T-cell (primary cell): ENCODE measurements around the gene SLC22A17. TPM values are rescaled to one million over a fixed set of nuclear protein-coding genes. Genes with fewer than 3 reads are reported as not detected.

Source experiments
- ATAC-seq, 4 experiments: fragments of 200-7000 bp in 3 of 4; fragments of 150-1000 bp in 1 of 4; cut with Tn5 transposase; replicated peaks in 1 of 4; 1 replicate in 3 of 4; 2 replicates in 1 of 4; pipeline ENCODE4 v1.10.0; 2021; ENCODE audit warnings: moderate library complexity in 3 of 4, mild to moderate bottlenecking in 2 of 4, moderate number of reproducible peaks in 1 of 4
- CTCF ChIA-PET, 2 donors: fragments of 300-600 bp; sonication (Branson Sonifier 250); formaldehyde crosslinking; loops; one replicate each; lab custom pipeline; 2022; ENCODE audit warnings: antibody characterized with exemption in 2 of 2; lab: Charles Lee
- POLR2A ChIA-PET, 2 donors: fragments of 300-600 bp; sonication (Branson Sonifier 250); formaldehyde crosslinking; loops; one replicate each; lab custom pipeline; 2022; ENCODE audit warnings: antibody characterized with exemption in 2 of 2; lab: Charles Lee
- DNase-seq, 35 experiments: peaks; one replicate each; pipeline versions ENCODE4 v3.0.0 to v3.0.0-alpha.2; 2013 to 2023
- H3K27ac ChIP-seq: one replicate; pipeline ENCODE4 v1.5.1; 2013; ENCODE audit warnings: low read length
- H3K27me3 ChIP-seq, 2 experiments: replicated peaks in 1 of 2; 1 replicate in 1 of 2; 2 replicates in 1 of 2; pipeline versions ENCODE4 v1.6.1 to v1.7.0; 2013; ENCODE audit warnings: low read length in 1 of 2, mixed read lengths in 1 of 2; ENCODE audit not compliant: control insufficient read depth in 2 of 2, insufficient read depth in 2 of 2; ENCODE audit errors: extremely low read depth in 1 of 2
- H3K36me3 ChIP-seq, 2 donors: 1 replicate in 1 of 2; 2 replicates in 1 of 2; pipeline versions ENCODE4 v1.6.1 to v1.7.0; 2013; ENCODE audit warnings: low read length in 1 of 2; ENCODE audit not compliant: control insufficient read depth in 2 of 2, insufficient read depth in 1 of 2; ENCODE audit errors: extremely low read depth in 1 of 2
- H3K4me1 ChIP-seq, 2 experiments: 1 replicate in 1 of 2; 2 replicates in 1 of 2; pipeline versions ENCODE4 v1.6.1 to v1.7.0; 2013; ENCODE audit warnings: low read length in 2 of 2, mixed read lengths in 1 of 2; ENCODE audit not compliant: insufficient read depth in 2 of 2, control insufficient read depth in 1 of 2; ENCODE audit errors: extremely low read depth in 1 of 2
- H3K4me3 ChIP-seq, 2 donors: 1 replicate in 1 of 2; 2 replicates in 1 of 2; pipeline versions ENCODE4 v1.5.1 to v1.7.0; 2013; ENCODE audit warnings: mild to moderate bottlenecking in 2 of 2, low read length in 1 of 2, moderate library complexity in 1 of 2; ENCODE audit not compliant: control insufficient read depth in 1 of 2; ENCODE audit errors: extremely low read depth in 1 of 2
- H3K9me3 ChIP-seq: 2 replicates; pipeline ENCODE4 v1.7.0; 2013
- H3K27ac Mint-ChIP-seq, 2 donors: one replicate each; pipeline ENCODE4 v1.8.0; 2020 to 2021; ENCODE audit warnings: mild to moderate bottlenecking in 2 of 2, mixed read lengths in 2 of 2
- H3K27me3 Mint-ChIP-seq, 2 donors: one replicate each; pipeline ENCODE4 v1.8.0; 2021 to 2022; ENCODE audit warnings: mixed read lengths in 2 of 2
- H3K36me3 Mint-ChIP-seq: one replicate; pipeline ENCODE4 v1.8.0; 2021; ENCODE audit warnings: mixed read lengths
- H3K4me1 Mint-ChIP-seq, 3 donors: one replicate each; pipeline ENCODE4 v1.8.0; 2020 to 2022; ENCODE audit warnings: mixed read lengths in 3 of 3, mild to moderate bottlenecking in 1 of 3
- H3K4me3 Mint-ChIP-seq, 3 donors: one replicate each; pipeline ENCODE4 v1.8.0; 2020 to 2022; ENCODE audit warnings: mild to moderate bottlenecking in 3 of 3, mixed read lengths in 3 of 3, moderate library complexity in 3 of 3
- H3K9me3 Mint-ChIP-seq, 3 donors: one replicate each; pipeline ENCODE4 v1.8.0; 2020 to 2022; ENCODE audit warnings: mixed read lengths in 3 of 3
- WGBS: methylation state at CpG from one replicate; pipeline ENCODE4 v1.1.5; 2013; ENCODE audit warnings: missing lambda C conversion rate; ENCODE audit not compliant: insufficient coverage; 5-methylcytosine and 5-hydroxymethylcytosine counted together
- total RNA-seq, 35 experiments: library from RNA in 6 of 35; stranded (reverse) in 6 of 35; fragments of 120-200 nt in 1 of 35; gene quantifications; one replicate each; pipeline versions ENCODE4 v1.2.1 to v1.2.4 and lab custom pipeline; 2013 to 2026

The SLC22A17 gene
- total RNA-seq, 5 donors from 2014 or later (not counting 1 experiment from before 2014, with no cell fraction given): 12.0 to 19.0 (median 17.3) TPM

- ChIA-PET CTCF (no interaction called here), POLR2A (no interaction called here)
- Histone ChIP-seq H3K9me3 (no peaks in the 10 kb centered on the region), H3K27me3 (peaks cover 4 to 28% of the 10 kb centered on the region in 2 experiments), H3K27ac (no peak overlapping the region), H3K36me3 (no peaks in the 10 kb centered on the region), H3K4me3 (no peak overlapping the region), H3K4me1 (peaks cover 0 to 11% of the 10 kb centered on the region in 2 experiments)
- Mint-ChIP-seq H3K36me3 (no peaks in the 10 kb centered on the region), H3K9me3 (no peaks in the 10 kb centered on the region), H3K27me3 (peaks cover 9 to 18% of the 10 kb centered on the region in 2 donors), H3K27ac (no peak overlapping the region), H3K4me1 (peaks cover 4 to 9% (median 8%) of the 10 kb centered on the region in 3 donors), H3K4me3 (no peak overlapping the region)
- ATAC-seq (no peak), DNase-seq (no peak)
- 96% methylated on average over 4 of the region's 19 CpGs for WGBS
These were observed 5.0 kb downstream of the SLC22A17 start for GRCh38 chr14:23347406-23348296.

DNA sequence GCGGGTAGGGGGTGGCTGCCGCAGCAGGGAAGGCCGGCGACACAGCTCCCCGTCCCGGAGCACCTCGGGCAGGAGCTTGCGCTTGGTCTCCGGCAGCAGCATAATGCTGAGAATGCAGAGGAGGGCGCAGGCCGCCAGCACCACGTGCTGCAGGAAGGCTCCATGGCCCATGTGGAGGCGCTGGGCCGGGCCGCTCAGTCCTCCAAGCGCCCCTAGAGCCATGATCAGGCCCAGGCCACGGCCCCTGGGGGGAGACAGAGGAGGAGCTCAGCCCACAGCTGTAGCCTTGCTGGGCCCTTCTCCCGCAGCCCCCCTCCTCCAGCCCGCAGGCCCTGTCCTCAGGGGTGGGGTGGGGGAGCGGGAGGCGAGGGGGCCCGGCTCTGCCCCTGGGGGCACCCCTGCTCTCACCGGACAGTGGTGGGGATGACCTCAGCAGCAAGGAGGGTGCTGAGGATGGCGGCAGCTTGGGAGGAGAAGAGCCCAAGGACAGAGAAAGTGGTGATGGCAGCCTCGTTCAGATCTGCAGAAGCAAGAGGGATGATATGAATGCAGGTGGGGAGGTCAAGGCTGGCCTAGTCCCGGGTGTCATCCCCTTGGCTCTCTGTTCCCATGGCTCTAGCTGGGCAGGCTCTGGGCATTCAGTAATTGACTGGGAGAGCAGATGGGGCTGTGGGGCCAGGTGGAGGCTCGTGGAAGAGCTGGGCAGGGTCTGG lies 5.8 kb downstream of the SLC22A17 start:
- DNase-seq: no peak
- H3K27me3 ChIP-seq: peaks cover 4 to 22% of the 10 kb centered on the region in 2 experiments
- WGBS: 87% methylated on average over 20 of the region's 27 CpGs
- Mint-ChIP-seq H3K4me3 (no peak overlapping the region), H3K9me3 (no peaks in the 10 kb centered on the region), H3K4me1 (peaks cover 4 to 9% (median 8%) of the 10 kb centered on the region in 3 donors), H3K27me3 (peaks cover 9 to 22% of the 10 kb centered on the region in 2 donors), H3K27ac (no peak overlapping the region), H3K36me3 (no peaks in the 10 kb centered on the region)
- H3K4me3 ChIP-seq: no peak overlapping the region
- ChIA-PET POLR2A (no interaction called here), CTCF (interaction anchor here in 1 of 2 donors (0.5 kb wide), 1 partner anchor 431 kb away, joined by 3 read pairs; no protein-coding TSS in a partner anchor)
- no peaks in the 10 kb centered on the region for H3K36me3 ChIP-seq
- H3K27ac ChIP-seq: no peak overlapping the region
- no peak for ATAC-seq
- H3K4me1 ChIP-seq: peaks cover 0 to 4% of the 10 kb centered on the region in 2 experiments
- no peaks in the 10 kb centered on the region for H3K9me3 ChIP-seq

GRCh38 chr14:23345987-23346692 lies 6.5 kb downstream of the SLC22A17 start:
- H3K27ac ChIP-seq: no peak overlapping the region
- H3K4me3 Mint-ChIP-seq: no peak overlapping the region
- no peaks in the 10 kb centered on the region for H3K36me3 Mint-ChIP-seq
- H3K9me3 ChIP-seq: no peaks in the 10 kb centered on the region
- 89% methylated on average over 9 of the region's 13 CpGs for WGBS
- no peak overlapping the region for H3K27ac Mint-ChIP-seq
- peaks cover 4 to 17% of the 10 kb centered on the region in 2 experiments for H3K27me3 ChIP-seq
- POLR2A ChIA-PET: no interaction called here
- no peak for ATAC-seq
- no peak overlapping the region for H3K4me3 ChIP-seq
- CTCF ChIA-PET: no interaction called here
- peaks cover 2 to 6% (median 5%) of the 10 kb centered on the region in 3 donors for H3K4me1 Mint-ChIP-seq
- no peak for DNase-seq
- no peaks in the 10 kb centered on the region for H3K4me1 ChIP-seq
- H3K36me3 ChIP-seq: no peaks in the 10 kb centered on the region
- H3K27me3 Mint-ChIP-seq: peaks cover 8 to 18% of the 10 kb centered on the region in 2 donors
- H3K9me3 Mint-ChIP-seq: no peaks in the 10 kb centered on the region

DNA sequence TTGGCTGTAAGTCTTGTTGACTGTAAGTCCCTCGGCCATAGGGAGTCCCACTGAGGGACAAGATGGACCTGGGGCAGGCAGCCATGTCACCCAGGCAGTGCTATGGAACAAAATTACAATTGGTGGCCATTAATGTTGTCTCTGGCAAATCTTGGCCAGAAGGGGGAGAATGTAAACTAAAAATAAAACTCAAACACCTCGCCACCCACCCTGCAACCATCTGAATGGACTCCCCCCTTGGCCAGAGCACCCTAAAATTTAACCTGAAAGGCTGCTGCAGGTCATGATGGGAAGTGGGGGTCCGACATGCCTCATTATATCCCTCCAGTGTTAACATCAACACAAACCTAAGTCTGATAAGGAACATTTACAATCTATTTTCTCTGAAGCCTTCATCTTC lies 8.2 kb downstream of the SLC22A17 start:
- CTCF ChIA-PET: no interaction called here
- H3K27ac Mint-ChIP-seq: no peak overlapping the region
- Histone ChIP-seq H3K4me1 (no peaks in the 10 kb centered on the region), H3K27me3 (peaks cover 0 to 16% of the 10 kb centered on the region in 2 experiments), H3K27ac (no peak overlapping the region), H3K9me3 (no peaks in the 10 kb centered on the region), H3K36me3 (no peaks in the 10 kb centered on the region), H3K4me3 (no peak overlapping the region)
- no peak overlapping the region for H3K4me3 Mint-ChIP-seq
- DNase-seq (no peak), ATAC-seq (no peak)
- peaks cover 0 to 8% of the 10 kb centered on the region in 2 donors for H3K27me3 Mint-ChIP-seq
- H3K9me3 Mint-ChIP-seq: no peaks in the 10 kb centered on the region
- H3K36me3 Mint-ChIP-seq: peaks cover 4% of the 10 kb centered on the region
- WGBS: 50% methylated on average over 1 of the region's 3 CpGs
- POLR2A ChIA-PET: interaction anchor here in 1 of 2 donors (0.6 to 1.0 kb wide), 2 partner anchors 17 to 867 kb away, joined by 3 read pairs; no protein-coding TSS in a partner anchor
- no peaks in the 10 kb centered on the region for H3K4me1 Mint-ChIP-seq

DNA sequence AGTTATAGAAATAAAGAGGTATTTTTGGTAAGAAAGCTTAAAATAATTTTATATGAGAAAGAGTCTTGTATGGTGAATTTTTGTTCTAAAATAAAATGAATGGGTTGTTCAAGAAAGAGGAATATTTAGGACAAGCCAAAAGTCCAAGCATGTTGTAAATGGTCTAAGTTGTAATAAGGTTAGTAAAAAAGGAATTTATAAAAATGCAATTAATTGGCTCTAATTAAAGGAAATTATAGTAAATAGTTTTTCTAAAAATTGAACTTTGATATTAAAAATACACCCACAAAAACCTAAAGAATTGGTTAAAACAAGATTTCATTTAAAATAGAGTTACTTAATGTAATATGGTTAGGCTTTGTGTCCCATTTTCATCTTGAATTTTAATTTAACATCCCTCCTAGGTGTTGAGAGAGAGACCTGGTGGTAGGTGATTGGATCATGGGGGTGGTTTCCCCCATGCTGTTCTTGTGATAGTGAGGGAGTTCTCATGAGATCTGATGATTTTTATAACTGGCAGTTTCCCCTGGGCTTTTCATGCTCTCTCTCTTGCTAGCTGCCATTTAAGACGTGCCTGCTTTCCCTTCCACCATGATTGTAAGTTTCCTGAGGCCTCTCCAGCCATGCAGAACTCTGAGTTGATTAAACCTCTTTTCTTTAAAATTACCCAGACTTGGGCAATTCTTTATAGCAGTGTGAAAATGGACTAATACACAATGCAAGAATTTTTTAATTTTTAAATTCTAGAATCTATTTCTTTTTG lies 13.0 kb downstream of the SLC22A17 start:
- no CpG with 5 or more reads among the region's 1 CpG for WGBS
- Mint-ChIP-seq H3K4me3 (no peak overlapping the region), H3K36me3 (peaks cover 4% of the 10 kb centered on the region), H3K27me3 (peaks cover 14 to 32% of the 10 kb centered on the region in 2 donors), H3K9me3 (no peaks in the 10 kb centered on the region), H3K4me1 (no peaks in the 10 kb centered on the region), H3K27ac (no peak overlapping the region)
- ATAC-seq: no peak
- H3K4me1 ChIP-seq: no peaks in the 10 kb centered on the region
- H3K9me3 ChIP-seq: no peaks in the 10 kb centered on the region
- no peaks in the 10 kb centered on the region for H3K27me3 ChIP-seq
- H3K36me3 ChIP-seq: no peaks in the 10 kb centered on the region
- no peak overlapping the region for H3K27ac ChIP-seq
- POLR2A ChIA-PET: no interaction called here
- no peak overlapping the region for H3K4me3 ChIP-seq
- CTCF ChIA-PET: interaction anchor here in 1 of 2 donors (1.9 kb wide), 1 partner anchor 13 kb away, joined by 4 read pairs; no protein-coding TSS in a partner anchor
- no peak for DNase-seq
